HFFc6 (cell line): ENCODE measurements around the gene SOX11. TPM values are rescaled to one million over a fixed set of nuclear protein-coding genes. Genes with fewer than 3 reads are reported as not detected.

ENCODE experiments used
- DNase-seq: peaks from one replicate; pipeline ENCODE4 v3.0.0-alpha.2; 2018
- H3K27ac Mint-ChIP-seq: 2 replicates; pipeline ENCODE4 v1.8.0; 2020; ENCODE audit warnings: mild to moderate bottlenecking, mixed read lengths
- H3K27me3 Mint-ChIP-seq: 2 replicates; pipeline ENCODE4 v1.8.0; 2021; ENCODE audit warnings: mild to moderate bottlenecking, moderate library complexity, mixed read lengths; ENCODE audit not compliant: insufficient read depth
- H3K36me3 Mint-ChIP-seq: 2 replicates; pipeline ENCODE4 v1.8.0; 2021; ENCODE audit warnings: low read depth, mixed read lengths
- H3K4me1 Mint-ChIP-seq: 2 replicates; pipeline ENCODE4 v1.8.0; 2020; ENCODE audit warnings: low read depth, mixed read lengths
- H3K4me3 Mint-ChIP-seq: 2 replicates; pipeline ENCODE4 v1.8.0; 2020; ENCODE audit warnings: mild to moderate bottlenecking, moderate library complexity, mixed read lengths
- H3K9me3 Mint-ChIP-seq: 2 replicates; pipeline ENCODE4 v1.8.0; 2020; ENCODE audit warnings: mild to moderate bottlenecking, mixed read lengths
- total RNA-seq, 6 experiments: library from RNA; stranded (reverse); fragmentation: NEBNext Ultra II Directional; extraction: Animal tissue kit (Norgen Biotek cat#: 25700); gene quantifications; 2 replicates in 1 of 6; 3 replicates in 5 of 6; pipeline ENCODE4 v1.2.3, GENCODE V29; 2021
- TF ChIP-seq, protein P1 (sequence below): fragments of 200-600 bp; sonication (generic); IDR thresholded peaks from 2 replicates; pipeline ENCODE4 v1.5.0; 2021; ENCODE audit warnings: antibody characterized with exemption, mild to moderate bottlenecking

Gene SOX11
- total RNA-seq, 6 experiments from 2014 or later: not detected

DNA sequence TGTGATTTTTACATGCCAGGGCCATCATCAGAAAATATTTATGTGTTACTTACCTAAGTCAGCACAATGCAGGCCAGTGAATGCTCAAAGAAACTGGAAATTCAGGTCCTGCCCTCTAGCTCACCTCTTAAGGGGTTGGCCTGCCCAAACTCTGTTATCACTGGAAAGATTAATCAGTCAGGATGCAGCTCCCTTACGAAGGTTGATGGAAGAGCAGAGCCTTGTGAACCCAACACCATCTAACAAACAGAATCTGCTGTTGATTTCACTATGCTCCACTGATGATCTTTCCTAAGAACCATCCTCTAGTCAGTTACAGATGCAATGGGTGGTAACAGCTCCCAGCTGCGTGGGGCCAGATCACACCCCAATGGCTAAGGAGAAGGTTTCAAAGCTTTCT lies 38.2 kb downstream of the SOX11 start:
- Mint-ChIP-seq H3K9me3 (peaks cover 50% of the 10 kb centered on the region), H3K36me3 (no peaks in the 10 kb centered on the region), H3K4me1 (no peaks in the 10 kb centered on the region), H3K4me3 (no peak overlapping the region), H3K27ac (no peak overlapping the region), H3K27me3 (no peaks in the 10 kb centered on the region; the same call in 1 of the 2 replicates)
- DNase-seq: no peak
- TF ChIP-seq, protein P1, sequence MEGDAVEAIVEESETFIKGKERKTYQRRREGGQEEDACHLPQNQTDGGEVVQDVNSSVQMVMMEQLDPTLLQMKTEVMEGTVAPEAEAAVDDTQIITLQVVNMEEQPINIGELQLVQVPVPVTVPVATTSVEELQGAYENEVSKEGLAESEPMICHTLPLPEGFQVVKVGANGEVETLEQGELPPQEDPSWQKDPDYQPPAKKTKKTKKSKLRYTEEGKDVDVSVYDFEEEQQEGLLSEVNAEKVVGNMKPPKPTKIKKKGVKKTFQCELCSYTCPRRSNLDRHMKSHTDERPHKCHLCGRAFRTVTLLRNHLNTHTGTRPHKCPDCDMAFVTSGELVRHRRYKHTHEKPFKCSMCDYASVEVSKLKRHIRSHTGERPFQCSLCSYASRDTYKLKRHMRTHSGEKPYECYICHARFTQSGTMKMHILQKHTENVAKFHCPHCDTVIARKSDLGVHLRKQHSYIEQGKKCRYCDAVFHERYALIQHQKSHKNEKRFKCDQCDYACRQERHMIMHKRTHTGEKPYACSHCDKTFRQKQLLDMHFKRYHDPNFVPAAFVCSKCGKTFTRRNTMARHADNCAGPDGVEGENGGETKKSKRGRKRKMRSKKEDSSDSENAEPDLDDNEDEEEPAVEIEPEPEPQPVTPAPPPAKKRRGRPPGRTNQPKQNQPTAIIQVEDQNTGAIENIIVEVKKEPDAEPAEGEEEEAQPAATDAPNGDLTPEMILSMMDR: no peak

DNA sequence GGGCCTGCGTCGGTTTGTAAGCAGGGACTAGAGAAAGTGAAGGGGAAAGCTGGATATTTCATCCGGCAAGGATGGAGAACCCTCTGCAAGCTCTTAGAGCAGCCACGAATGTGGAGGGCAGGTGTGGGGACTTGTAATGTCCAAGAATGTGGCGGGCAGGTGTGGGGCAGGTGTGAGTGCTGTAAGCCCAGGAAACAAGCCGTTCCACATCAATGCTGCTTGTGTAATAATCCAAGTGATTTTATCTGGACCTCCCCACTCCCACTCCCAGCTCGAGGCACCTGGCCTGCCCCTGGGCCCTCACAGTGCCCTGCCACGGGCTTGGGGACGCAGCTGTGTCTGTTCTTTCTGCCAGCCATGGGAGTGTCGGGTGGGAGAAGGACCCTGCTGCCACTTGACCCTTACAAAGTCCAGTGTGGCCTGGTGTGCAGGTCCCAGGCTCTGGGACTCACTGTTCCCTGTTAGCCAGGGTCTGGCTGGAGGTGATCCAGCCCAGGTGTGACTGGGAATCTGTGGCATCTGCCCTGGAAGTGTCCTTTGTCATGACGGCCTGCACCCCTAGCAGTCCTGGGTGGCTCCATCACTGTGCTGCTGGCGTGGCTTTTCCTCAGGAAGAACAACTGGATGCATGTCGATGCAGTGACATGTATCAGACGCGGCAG lies 42.8 kb downstream of the SOX11 start:
- no peaks in the 10 kb centered on the region for H3K4me1 Mint-ChIP-seq
- no peak overlapping the region for H3K27ac Mint-ChIP-seq
- no peak for DNase-seq
- no peak overlapping the region for H3K4me3 Mint-ChIP-seq
- H3K27me3 Mint-ChIP-seq: no peaks in the 10 kb centered on the region; the same call in 1 of the 2 replicates
- H3K36me3 Mint-ChIP-seq: no peaks in the 10 kb centered on the region
- TF ChIP-seq, protein P1: no peak
- H3K9me3 Mint-ChIP-seq: peaks cover 61% of the 10 kb centered on the region

DNA sequence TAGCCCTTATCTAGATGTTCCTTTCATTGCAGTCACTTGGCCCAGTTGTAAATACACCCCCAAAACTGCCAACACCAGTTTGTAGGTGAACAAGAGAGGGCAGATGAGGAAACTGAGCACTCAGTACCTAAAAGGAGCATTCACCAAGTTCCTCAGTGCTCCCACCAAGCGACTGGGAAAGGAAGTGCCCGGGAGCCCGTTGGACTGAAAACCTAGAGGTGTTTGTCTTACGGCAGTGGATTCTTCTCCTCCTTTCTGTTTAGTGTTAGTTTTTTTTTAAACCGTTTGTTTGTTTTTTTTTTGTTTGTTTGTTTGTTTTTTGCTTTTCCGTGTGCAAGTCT lies 43.3 kb downstream of the SOX11 start:
- DNase-seq: no peak
- H3K27ac Mint-ChIP-seq: no peak overlapping the region
- H3K4me1 Mint-ChIP-seq: no peaks in the 10 kb centered on the region
- TF ChIP-seq, protein P1: no peak
- peaks cover 57% of the 10 kb centered on the region for H3K9me3 Mint-ChIP-seq
- no peaks in the 10 kb centered on the region; the same call in 1 of the 2 replicates for H3K27me3 Mint-ChIP-seq
- no peak overlapping the region for H3K4me3 Mint-ChIP-seq
- H3K36me3 Mint-ChIP-seq: no peaks in the 10 kb centered on the region

DNA sequence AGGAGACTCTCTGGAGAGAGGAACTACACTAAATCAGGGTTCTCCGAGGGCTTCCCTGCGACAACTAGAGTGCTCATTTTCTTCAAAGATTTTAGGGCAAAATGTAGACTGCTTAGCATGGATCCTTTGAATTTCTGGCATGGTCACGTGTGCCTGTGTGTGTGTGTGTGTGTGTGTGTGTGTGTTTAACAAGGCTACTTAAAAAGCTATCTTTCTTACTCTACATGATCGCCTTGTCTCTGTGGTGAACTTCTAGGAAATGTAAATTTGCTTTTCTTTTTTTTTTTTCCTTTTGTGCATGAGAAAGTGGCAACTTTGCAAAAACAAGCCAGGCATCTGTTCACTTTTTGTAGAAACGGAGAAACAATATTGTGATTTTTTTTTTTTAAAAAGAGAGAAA lies 43.9 kb downstream of the SOX11 start:
- TF ChIP-seq, protein P1: no peak
- H3K4me1 Mint-ChIP-seq: no peaks in the 10 kb centered on the region
- no peak for DNase-seq
- H3K4me3 Mint-ChIP-seq: no peak overlapping the region
- peaks cover 57% of the 10 kb centered on the region for H3K9me3 Mint-ChIP-seq
- H3K27me3 Mint-ChIP-seq: no peaks in the 10 kb centered on the region; the same call in 1 of the 2 replicates
- no peak overlapping the region for H3K27ac Mint-ChIP-seq
- no peaks in the 10 kb centered on the region for H3K36me3 Mint-ChIP-seq

DNA sequence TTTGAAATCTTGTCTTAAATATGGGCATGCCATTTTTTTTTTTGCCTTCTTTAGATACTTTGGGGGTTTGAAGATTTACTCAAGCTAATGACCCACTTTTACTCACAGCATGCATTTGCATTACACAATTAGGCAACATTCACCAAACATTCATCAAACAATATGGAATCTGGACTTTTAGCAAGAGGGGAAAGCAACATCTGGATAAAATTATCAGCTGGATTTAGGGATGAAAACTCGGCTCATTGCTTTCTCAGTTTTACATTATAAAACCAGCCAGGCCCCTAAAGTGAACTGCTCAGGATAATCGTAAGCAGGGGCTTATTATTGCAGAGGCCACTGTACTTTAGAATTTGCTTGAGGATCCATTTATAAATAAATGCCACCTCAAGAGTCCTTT lies 44.7 kb downstream of the SOX11 start:
- Mint-ChIP-seq H3K4me1 (no peaks in the 10 kb centered on the region), H3K27ac (no peak overlapping the region), H3K9me3 (peaks cover 52% of the 10 kb centered on the region), H3K27me3 (no peaks in the 10 kb centered on the region; the same call in 1 of the 2 replicates), H3K4me3 (no peak overlapping the region), H3K36me3 (no peaks in the 10 kb centered on the region)
- TF ChIP-seq, protein P1: no peak
- DNase-seq: no peak
